Activated CD8-positive, alpha-beta T cell treated with anti-CD3 and anti-CD28 coated beads for 36 hours (primary cell): ENCODE data around the gene OR51F1. TPM values are rescaled to one million over a fixed set of nuclear protein-coding genes. Genes with fewer than 3 reads are reported as not detected.

Source experiments
- ATAC-seq: fragments of 200-7000 bp; cut with Tn5 transposase; one replicate; pipeline ENCODE4 v1.10.0; 2021; ENCODE audit warnings: mild to moderate bottlenecking, moderate library complexity
- CTCF ChIA-PET: fragments of 350-600 bp; sonication (Branson Sonifier 250); formaldehyde crosslinking; loops from one replicate; lab custom pipeline; 2021; ENCODE audit warnings: antibody characterized with exemption; lab: Charles Lee
- POLR2A ChIA-PET: fragments of 350-600 bp; sonication (Branson Sonifier 250); formaldehyde crosslinking; loops from one replicate; lab custom pipeline; 2021; ENCODE audit warnings: antibody characterized with exemption; lab: Charles Lee
- DNase-seq: peaks from one replicate; pipeline ENCODE4 v3.0.0-alpha.2; 2020
- H3K27ac Mint-ChIP-seq: one replicate; pipeline ENCODE4 v1.8.0; 2021; ENCODE audit warnings: mild to moderate bottlenecking, mixed read lengths
- H3K27me3 Mint-ChIP-seq: one replicate; pipeline ENCODE4 v1.8.0; 2021; ENCODE audit warnings: mixed read lengths
- H3K36me3 Mint-ChIP-seq: one replicate; pipeline ENCODE4 v1.8.0; 2021; ENCODE audit warnings: low read depth, mixed read lengths
- H3K4me1 Mint-ChIP-seq: one replicate; pipeline ENCODE4 v1.8.0; 2021; ENCODE audit warnings: low read depth, mixed read lengths
- H3K4me3 Mint-ChIP-seq: one replicate; pipeline ENCODE4 v1.8.0; 2021; ENCODE audit warnings: mild to moderate bottlenecking, moderate library complexity, mixed read lengths
- H3K9me3 Mint-ChIP-seq: one replicate; pipeline ENCODE4 v1.8.0; 2021; ENCODE audit warnings: mixed read lengths
- intact Hi-C: fragments of 100-400 bp; cut with micrococcal nuclease; formaldehyde crosslinking; loops from one replicate; pipeline ENCODE4 v1.10.0; 2022
- total RNA-seq, 2 experiments: library from RNA; stranded (reverse); gene quantifications; one replicate each; pipeline ENCODE4 v1.2.3, GENCODE V29; 2021
- TF ChIP-seq, protein P1 (sequence below): fragments of 200-600 bp; IDR thresholded peaks from one replicate; pipeline ENCODE4 v1.8.0; 2022; ENCODE audit warnings: antibody characterized with exemption, mild to moderate bottlenecking

The OR51F1 gene
- total RNA-seq, 2 experiments from 2014 or later, result not detected

DNA sequence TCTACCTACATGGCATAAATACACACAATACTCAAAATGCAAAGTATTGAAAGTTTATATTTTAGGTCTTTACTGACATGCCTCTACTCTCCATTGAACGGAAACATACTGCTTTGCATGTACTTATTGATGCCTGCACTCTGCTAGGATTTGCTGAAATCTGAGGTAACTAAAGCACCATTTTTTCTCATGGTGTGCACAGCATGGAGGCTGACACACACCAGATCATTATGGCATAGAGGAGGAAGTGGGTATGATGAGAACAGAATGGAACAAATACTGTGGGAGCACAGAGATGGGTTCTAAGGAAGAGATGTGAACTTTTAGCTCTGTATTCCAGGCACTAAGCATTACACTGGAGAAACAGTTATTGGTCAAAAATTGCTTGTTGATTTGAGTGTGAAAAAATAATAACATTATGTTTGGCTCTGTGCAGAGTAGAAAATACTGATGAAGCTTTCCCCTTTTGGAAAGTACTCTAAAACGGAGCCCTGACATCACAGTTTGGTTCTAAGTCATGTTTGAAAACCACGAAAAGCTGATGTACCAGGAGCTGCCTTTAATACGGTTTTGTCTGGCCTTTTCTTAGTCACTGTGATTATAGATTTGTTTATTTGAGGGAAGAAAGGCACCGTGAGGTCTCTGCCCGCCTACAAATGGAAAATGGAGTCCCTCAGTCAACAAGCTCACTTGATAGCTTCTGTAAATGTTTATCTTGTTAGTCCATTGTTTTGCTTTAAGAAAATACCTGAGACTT, 28.9 kb upstream of the OR51F1 start:
- H3K36me3 Mint-ChIP-seq, result no peaks in the 10 kb centered on the region
- H3K9me3 Mint-ChIP-seq, result no peaks in the 10 kb centered on the region
- ATAC-seq (no peak), DNase-seq (no peak)
- ChIA-PET POLR2A (no interaction called here), CTCF (no interaction called here)
- no peaks in the 10 kb centered on the region for H3K4me1 Mint-ChIP-seq
- no peak overlapping the region for H3K27ac Mint-ChIP-seq
- TF ChIP-seq, protein P1, sequence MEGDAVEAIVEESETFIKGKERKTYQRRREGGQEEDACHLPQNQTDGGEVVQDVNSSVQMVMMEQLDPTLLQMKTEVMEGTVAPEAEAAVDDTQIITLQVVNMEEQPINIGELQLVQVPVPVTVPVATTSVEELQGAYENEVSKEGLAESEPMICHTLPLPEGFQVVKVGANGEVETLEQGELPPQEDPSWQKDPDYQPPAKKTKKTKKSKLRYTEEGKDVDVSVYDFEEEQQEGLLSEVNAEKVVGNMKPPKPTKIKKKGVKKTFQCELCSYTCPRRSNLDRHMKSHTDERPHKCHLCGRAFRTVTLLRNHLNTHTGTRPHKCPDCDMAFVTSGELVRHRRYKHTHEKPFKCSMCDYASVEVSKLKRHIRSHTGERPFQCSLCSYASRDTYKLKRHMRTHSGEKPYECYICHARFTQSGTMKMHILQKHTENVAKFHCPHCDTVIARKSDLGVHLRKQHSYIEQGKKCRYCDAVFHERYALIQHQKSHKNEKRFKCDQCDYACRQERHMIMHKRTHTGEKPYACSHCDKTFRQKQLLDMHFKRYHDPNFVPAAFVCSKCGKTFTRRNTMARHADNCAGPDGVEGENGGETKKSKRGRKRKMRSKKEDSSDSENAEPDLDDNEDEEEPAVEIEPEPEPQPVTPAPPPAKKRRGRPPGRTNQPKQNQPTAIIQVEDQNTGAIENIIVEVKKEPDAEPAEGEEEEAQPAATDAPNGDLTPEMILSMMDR, result no peak
- H3K27me3 Mint-ChIP-seq, result peaks cover 5% of the 10 kb centered on the region
- intact Hi-C loops, result no loop called here
- H3K4me3 Mint-ChIP-seq, result no peak overlapping the region

DNA sequence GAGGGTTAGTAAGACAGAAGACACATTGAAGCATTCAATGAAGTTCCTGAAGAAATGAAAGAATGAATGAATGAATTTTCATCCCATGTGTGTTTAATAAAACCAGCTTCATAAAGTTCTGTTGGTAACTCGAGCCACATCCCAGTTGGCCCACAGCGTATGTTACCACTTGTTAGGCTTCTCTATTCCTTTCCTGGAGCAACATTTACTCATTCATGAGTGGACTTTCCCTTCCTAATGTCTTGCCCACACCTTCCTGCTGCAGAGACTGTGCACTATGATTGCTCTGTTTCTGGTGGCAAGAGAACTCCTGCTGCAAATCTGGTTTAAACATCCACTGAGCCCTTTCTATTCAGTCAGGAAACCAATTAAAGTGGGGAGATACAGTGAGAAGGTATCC, 27.5 kb upstream of the OR51F1 start:
- ATAC-seq (no peak), DNase-seq (no peak)
- TF ChIP-seq, protein P1, result no peak
- Mint-ChIP-seq H3K4me3 (no peak overlapping the region), H3K27me3 (peaks cover 6% of the 10 kb centered on the region), H3K9me3 (no peaks in the 10 kb centered on the region), H3K27ac (no peak overlapping the region), H3K36me3 (no peaks in the 10 kb centered on the region), H3K4me1 (no peaks in the 10 kb centered on the region)
- intact Hi-C loops, result no loop called here
- CTCF ChIA-PET, result no interaction called here
- POLR2A ChIA-PET, result no interaction called here

DNA sequence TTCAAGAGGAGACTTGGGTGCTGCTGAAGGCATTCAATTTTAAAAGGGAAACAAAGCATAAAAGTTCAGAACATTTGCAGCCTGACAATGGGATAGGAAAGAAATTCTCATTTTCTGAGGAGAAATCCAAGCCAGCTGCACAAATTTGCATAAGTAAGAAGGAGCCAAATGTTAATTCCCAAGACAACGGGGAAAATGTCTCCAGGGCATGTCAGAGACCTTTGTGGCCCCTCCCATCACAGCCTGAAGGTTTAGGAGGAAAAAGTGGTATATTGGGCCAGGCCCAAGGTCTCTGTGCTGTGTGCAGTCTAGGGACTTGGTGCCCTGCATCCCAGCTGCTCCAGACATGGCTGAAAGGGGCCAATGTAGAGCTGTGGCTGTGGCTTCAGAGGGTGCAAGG, 12.7 kb upstream of the OR51F1 start:
- TF ChIP-seq, protein P1, result no peak
- ChIA-PET CTCF (no interaction called here), POLR2A (no interaction called here)
- H3K9me3 Mint-ChIP-seq, result no peaks in the 10 kb centered on the region
- peaks cover 2% of the 10 kb centered on the region for H3K27me3 Mint-ChIP-seq
- H3K4me3 Mint-ChIP-seq, result no peak overlapping the region
- DNase-seq (no peak), ATAC-seq (no peak)
- no peak overlapping the region for H3K27ac Mint-ChIP-seq
- H3K4me1 Mint-ChIP-seq, result no peaks in the 10 kb centered on the region
- no peaks in the 10 kb centered on the region for H3K36me3 Mint-ChIP-seq
- intact Hi-C loops, result no loop called here

- POLR2A ChIA-PET, result no interaction called here
- no peak overlapping the region for H3K4me3 Mint-ChIP-seq
- no peaks in the 10 kb centered on the region for H3K4me1 Mint-ChIP-seq
- intact Hi-C loops, result no loop called here
- DNase-seq (no peak), ATAC-seq (no peak)
- no peaks in the 10 kb centered on the region for H3K36me3 Mint-ChIP-seq
- CTCF ChIA-PET, result no interaction called here
- TF ChIP-seq, protein P1, result no peak
- no peak overlapping the region for H3K27ac Mint-ChIP-seq
- no peaks in the 10 kb centered on the region for H3K9me3 Mint-ChIP-seq
- H3K27me3 Mint-ChIP-seq, result peaks cover 2% of the 10 kb centered on the region
Measured at GRCh38 chr11:4768094-4768493, 1.6 kb downstream of the OR51F1 start.

DNA sequence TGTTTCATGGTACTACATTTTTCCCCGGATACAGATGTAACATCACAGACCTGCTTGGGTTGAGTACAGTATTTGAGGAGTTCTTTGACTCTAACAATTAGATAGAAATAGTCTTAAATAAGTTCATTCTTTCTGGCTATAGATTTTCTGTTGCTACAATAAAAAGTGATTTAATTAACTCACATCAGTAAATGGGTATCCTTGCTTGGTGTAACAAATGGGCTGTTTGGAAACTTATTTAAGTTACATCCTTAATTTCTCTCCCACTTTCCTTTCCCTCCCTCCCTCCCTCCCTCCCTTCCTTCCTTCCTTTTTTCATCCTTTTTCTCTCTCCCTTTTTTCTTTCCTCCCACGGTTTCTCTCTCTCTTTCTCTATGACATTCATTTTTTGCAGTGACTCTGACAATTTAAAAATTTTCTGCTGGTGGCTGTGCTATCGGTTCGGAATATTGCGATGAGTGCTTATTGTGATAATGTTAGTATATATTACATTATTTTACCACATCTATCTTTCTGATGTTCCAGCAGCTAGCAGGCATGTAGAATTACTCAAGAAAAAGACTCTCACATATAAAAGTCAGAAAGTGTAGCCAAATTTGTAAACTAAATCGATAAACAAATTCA, 3.2 kb downstream of the OR51F1 start:
- Mint-ChIP-seq H3K4me1 (no peaks in the 10 kb centered on the region), H3K27me3 (peaks cover 2% of the 10 kb centered on the region), H3K27ac (no peak overlapping the region), H3K36me3 (no peaks in the 10 kb centered on the region), H3K4me3 (no peak overlapping the region), H3K9me3 (no peaks in the 10 kb centered on the region)
- no peak for ATAC-seq
- DNase-seq, result no peak
- intact Hi-C loops, result no loop called here
- ChIA-PET POLR2A (no interaction called here), CTCF (no interaction called here)
- TF ChIP-seq, protein P1, result no peak
